H9 (cell line): ENCODE measurements around the gene KCNK10. TPM values are rescaled to one million over a fixed set of nuclear protein-coding genes. Genes with fewer than 3 reads are reported as not detected.

Experiments used
- DNase-seq: peaks from one replicate; pipeline ENCODE4 v3.0.0-alpha.2; 2017
- H2AFZ ChIP-seq: one replicate; pipeline ENCODE4 v1.6.1; 2013; ENCODE audit warnings: mild to moderate bottlenecking, low read length, control low read depth, moderate library complexity
- H2AK5ac ChIP-seq: 2 replicates; pipeline ENCODE4 v1.6.1; 2013; ENCODE audit warnings: low read length, control low read depth, mixed read lengths; ENCODE audit not compliant: insufficient read length
- H2BK120ac ChIP-seq: one replicate; pipeline ENCODE4 v1.6.1; 2013; ENCODE audit warnings: low read depth, mild to moderate bottlenecking, low read length, control low read depth, inconsistent platforms; ENCODE audit not compliant: poor library complexity, severe bottlenecking
- H2BK12ac ChIP-seq: 2 replicates; pipeline ENCODE4 v1.6.1; 2013; ENCODE audit warnings: low read length, control low read depth, mixed read lengths, low read depth; ENCODE audit not compliant: insufficient read length
- H2BK15ac ChIP-seq: 2 replicates; pipeline ENCODE4 v1.6.1; 2013; ENCODE audit warnings: low read depth, low read length, control low read depth
- H2BK20ac ChIP-seq: one replicate; pipeline ENCODE4 v1.6.1; 2013; ENCODE audit warnings: low read depth, mild to moderate bottlenecking, low read length, control low read depth, inconsistent platforms; ENCODE audit not compliant: poor library complexity, severe bottlenecking
- H2BK5ac ChIP-seq: 2 replicates; pipeline ENCODE4 v1.6.1; 2013; ENCODE audit warnings: low read length, control low read depth, mixed read lengths; ENCODE audit not compliant: insufficient read length
- H3K14ac ChIP-seq: 2 replicates; pipeline ENCODE4 v1.6.1; 2013; ENCODE audit warnings: low read length, control low read depth; ENCODE audit not compliant: insufficient read depth
- H3K18ac ChIP-seq: 2 replicates; pipeline ENCODE4 v1.6.1; 2013; ENCODE audit warnings: low read depth, mild to moderate bottlenecking, mixed read lengths, low read length, control low read depth; ENCODE audit not compliant: insufficient read length
- H3K23ac ChIP-seq: 2 replicates; pipeline ENCODE4 v1.6.1; 2013; ENCODE audit warnings: low read length, control low read depth, mixed read lengths, low read depth; ENCODE audit not compliant: insufficient read length
- H3K23me2 ChIP-seq: 2 replicates; pipeline ENCODE4 v1.6.1; 2013; ENCODE audit warnings: low read depth, mild to moderate bottlenecking, mixed read lengths, low read length, control low read depth; ENCODE audit not compliant: insufficient read length, poor library complexity, severe bottlenecking
- H3K27ac ChIP-seq: 2 replicates; pipeline ENCODE4 v1.5.1; 2013; ENCODE audit warnings: low read length, control low read depth, mixed read lengths, low read depth; ENCODE audit not compliant: insufficient read length
- H3K27me3 ChIP-seq: 2 replicates; pipeline ENCODE4 v1.6.1; 2013; ENCODE audit warnings: low read length, control low read depth, inconsistent platforms; ENCODE audit not compliant: insufficient read depth
- H3K4ac ChIP-seq: 2 replicates; pipeline ENCODE4 v1.6.1; 2013; ENCODE audit warnings: low read depth, mild to moderate bottlenecking, control low read depth, inconsistent platforms, low read length, moderate library complexity
- H3K4me1 ChIP-seq: 2 replicates; pipeline ENCODE4 v1.6.1; 2013; ENCODE audit warnings: low read length, control low read depth, inconsistent platforms; ENCODE audit not compliant: insufficient read depth
- H3K4me2 ChIP-seq: 2 replicates; pipeline ENCODE4 v1.6.1; 2013; ENCODE audit warnings: low read length, control low read depth, mixed read lengths; ENCODE audit not compliant: insufficient read length, insufficient read depth
- H3K56ac ChIP-seq: 2 replicates; pipeline ENCODE4 v1.6.1; 2013; ENCODE audit warnings: low read depth, mild to moderate bottlenecking, mixed read lengths, low read length, control low read depth; ENCODE audit not compliant: insufficient read length
- H3K79me1 ChIP-seq: 2 replicates; pipeline ENCODE4 v1.6.1; 2013; ENCODE audit warnings: low read depth, mild to moderate bottlenecking, moderate library complexity, low read length, control low read depth, inconsistent platforms; ENCODE audit not compliant: insufficient read depth, poor library complexity, severe bottlenecking
- H3K79me2 ChIP-seq: 2 replicates; pipeline ENCODE4 v1.6.1; 2013; ENCODE audit warnings: low read length, control low read depth, inconsistent platforms; ENCODE audit not compliant: insufficient read depth
- H3K9ac ChIP-seq: 2 replicates; pipeline ENCODE4 v1.6.1; 2013; ENCODE audit warnings: low read length, control low read depth, mixed read lengths; ENCODE audit not compliant: insufficient read length; ENCODE audit errors: extremely low read depth
- H3K9me3 ChIP-seq: one replicate; pipeline ENCODE4 v1.6.1; 2013; ENCODE audit warnings: low read depth, low read length, inconsistent platforms; ENCODE audit not compliant: control insufficient read depth
- H3T11ph ChIP-seq: one replicate; pipeline ENCODE4 v1.6.1; 2013; ENCODE audit warnings: mild to moderate bottlenecking, low read length, control low read depth, inconsistent platforms
- H4K20me1 ChIP-seq: one replicate; pipeline ENCODE4 v1.6.1; 2013; ENCODE audit not compliant: control insufficient read depth, insufficient read length, insufficient read depth
- H4K5ac ChIP-seq: 2 replicates; pipeline ENCODE4 v1.6.1; 2013; ENCODE audit warnings: low read depth, mild to moderate bottlenecking, mixed read lengths, low read length, control low read depth; ENCODE audit not compliant: insufficient read length
- H4K8ac ChIP-seq: replicated peaks from 2 replicates; pipeline ENCODE4 v1.6.1; 2013; ENCODE audit warnings: low read length, control low read depth, mixed read lengths, low read depth; ENCODE audit not compliant: insufficient read length
- H4K91ac ChIP-seq: 2 replicates; pipeline ENCODE4 v1.6.1; 2013; ENCODE audit warnings: low read depth, mild to moderate bottlenecking, moderate library complexity, mixed read lengths, low read length, control low read depth; ENCODE audit not compliant: insufficient read length
- H3K27ac Mint-ChIP-seq, 3 experiments: 2 replicates in 2 of 3; 3 replicates in 1 of 3; pipeline ENCODE4 v1.8.0; 2020 to 2021; ENCODE audit warnings: mixed read lengths in 3 of 3, mild to moderate bottlenecking in 1 of 3, moderate library complexity in 1 of 3
- H3K27me3 Mint-ChIP-seq: 2 replicates; pipeline ENCODE4 v1.8.0; 2021; ENCODE audit warnings: low read depth, mild to moderate bottlenecking, moderate library complexity, mixed read lengths
- H3K36me3 Mint-ChIP-seq, 3 experiments: 2 replicates in 2 of 3; 3 replicates in 1 of 3; pipeline ENCODE4 v1.8.0; 2020 to 2021; ENCODE audit warnings: low read depth in 3 of 3, mixed read lengths in 3 of 3; ENCODE audit not compliant: insufficient read depth in 1 of 3
- H3K4me1 Mint-ChIP-seq, 2 experiments: 2 replicates each; pipeline ENCODE4 v1.8.0; 2020; ENCODE audit warnings: mixed read lengths in 2 of 2
- H3K4me3 Mint-ChIP-seq, 2 experiments: 2 replicates in 1 of 2; 3 replicates in 1 of 2; pipeline ENCODE4 v1.8.0; 2020 to 2021; ENCODE audit warnings: mild to moderate bottlenecking in 2 of 2, mixed read lengths in 2 of 2, moderate library complexity in 1 of 2
- H3K9me3 Mint-ChIP-seq, 2 experiments: 2 replicates in 1 of 2; 3 replicates in 1 of 2; pipeline ENCODE4 v1.8.0; 2020; ENCODE audit warnings: mild to moderate bottlenecking in 2 of 2, mixed read lengths in 2 of 2, moderate library complexity in 1 of 2
- WGBS: extraction: QIAGEN DNeasy Blood & Tissue Kit; methylation state at CpG from one replicate; pipeline ENCODE4 v1.1.7; 2013; ENCODE audit warnings: missing lambda C conversion rate, low lambda C conversion rate, mixed read lengths; ENCODE audit not compliant: insufficient read length; ENCODE audit errors: extremely low coverage; 5-methylcytosine and 5-hydroxymethylcytosine counted together
- total RNA-seq: library from RNA; stranded (reverse); gene quantifications from 2 replicates; pipeline ENCODE4 v1.2.1, GENCODE V29; 2021
- TF ChIP-seq, protein P1 (sequence below): fragments of 200-600 bp; sonication (generic); conservative IDR thresholded peaks from 3 replicates; pipeline ENCODE4 v1.8.0; 2021; ENCODE audit warnings: antibody characterized with exemption, mild to moderate bottlenecking

The KCNK10 gene
- total RNA-seq, 1 experiment from 2014 or later = 0.33 TPM

DNA sequence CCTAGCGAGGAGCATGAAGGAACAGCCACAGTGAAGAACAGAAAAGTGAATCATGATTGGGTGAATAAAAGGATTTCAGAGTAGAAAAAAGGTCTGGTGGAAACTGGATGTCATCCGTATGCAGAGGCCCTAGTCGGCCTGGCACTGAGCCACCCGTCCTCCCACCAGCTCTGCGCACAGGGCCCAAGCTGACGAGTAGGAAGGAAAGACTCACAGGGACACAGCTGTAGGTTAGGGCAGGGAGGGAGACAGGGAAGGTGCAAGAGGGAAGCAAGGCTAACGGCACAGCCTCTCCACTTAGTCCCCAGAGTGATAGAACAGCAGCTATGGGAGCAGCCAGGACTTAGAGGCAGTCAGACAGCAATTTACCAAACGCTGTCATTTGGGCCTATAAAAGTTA lies 112.6 kb downstream of the KCNK10 start:
- H3K14ac ChIP-seq = no peak overlapping the region
- H2AK5ac ChIP-seq = no peak overlapping the region
- no peak overlapping the region for H2AFZ ChIP-seq
- H3K4me2 ChIP-seq = no peak overlapping the region
- no peaks in the 10 kb centered on the region for H3K79me2 ChIP-seq
- no peak overlapping the region for H2BK12ac ChIP-seq
- no peak for DNase-seq
- H3K23me2 ChIP-seq = no peaks in the 10 kb centered on the region
- no peak overlapping the region for H2BK15ac ChIP-seq
- Mint-ChIP-seq H3K9me3 (no peaks in the 10 kb centered on the region), H3K36me3 (no peaks in the 10 kb centered on the region), H3K4me3 (no peak overlapping the region), H3K27me3 (no peaks in the 10 kb centered on the region), H3K4me1 (peaks cover 4 to 5% of the 10 kb centered on the region in 2 experiments; a peak in 1 of 4 replicates), H3K27ac (no peak overlapping the region)
- no peak overlapping the region for H3T11ph ChIP-seq
- no peak overlapping the region for H3K23ac ChIP-seq
- no peaks in the 10 kb centered on the region for H4K20me1 ChIP-seq
- no peak overlapping the region for H3K4ac ChIP-seq
- no peak overlapping the region for H3K18ac ChIP-seq
- no peak overlapping the region for H2BK5ac ChIP-seq
- no peaks in the 10 kb centered on the region for H3K4me1 ChIP-seq
- no peak overlapping the region for H4K91ac ChIP-seq
- H3K27me3 ChIP-seq = no peaks in the 10 kb centered on the region
- H3K27ac ChIP-seq = no peak overlapping the region
- H2BK120ac ChIP-seq = no peak overlapping the region
- H4K5ac ChIP-seq = no peak overlapping the region
- no peak overlapping the region for H3K9ac ChIP-seq
- no peak overlapping the region for H3K56ac ChIP-seq
- WGBS = no CpG with 5 or more reads among the region's 8 CpGs
- no peaks in the 10 kb centered on the region for H3K79me1 ChIP-seq
- H3K9me3 ChIP-seq = no peaks in the 10 kb centered on the region
- H4K8ac ChIP-seq = no peak overlapping the region
- H2BK20ac ChIP-seq = no peak overlapping the region
- TF ChIP-seq, protein P1, sequence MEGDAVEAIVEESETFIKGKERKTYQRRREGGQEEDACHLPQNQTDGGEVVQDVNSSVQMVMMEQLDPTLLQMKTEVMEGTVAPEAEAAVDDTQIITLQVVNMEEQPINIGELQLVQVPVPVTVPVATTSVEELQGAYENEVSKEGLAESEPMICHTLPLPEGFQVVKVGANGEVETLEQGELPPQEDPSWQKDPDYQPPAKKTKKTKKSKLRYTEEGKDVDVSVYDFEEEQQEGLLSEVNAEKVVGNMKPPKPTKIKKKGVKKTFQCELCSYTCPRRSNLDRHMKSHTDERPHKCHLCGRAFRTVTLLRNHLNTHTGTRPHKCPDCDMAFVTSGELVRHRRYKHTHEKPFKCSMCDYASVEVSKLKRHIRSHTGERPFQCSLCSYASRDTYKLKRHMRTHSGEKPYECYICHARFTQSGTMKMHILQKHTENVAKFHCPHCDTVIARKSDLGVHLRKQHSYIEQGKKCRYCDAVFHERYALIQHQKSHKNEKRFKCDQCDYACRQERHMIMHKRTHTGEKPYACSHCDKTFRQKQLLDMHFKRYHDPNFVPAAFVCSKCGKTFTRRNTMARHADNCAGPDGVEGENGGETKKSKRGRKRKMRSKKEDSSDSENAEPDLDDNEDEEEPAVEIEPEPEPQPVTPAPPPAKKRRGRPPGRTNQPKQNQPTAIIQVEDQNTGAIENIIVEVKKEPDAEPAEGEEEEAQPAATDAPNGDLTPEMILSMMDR = no peak
